ENCODE results near the gene NAALADL2.

NAALADL2 gene

DNA sequence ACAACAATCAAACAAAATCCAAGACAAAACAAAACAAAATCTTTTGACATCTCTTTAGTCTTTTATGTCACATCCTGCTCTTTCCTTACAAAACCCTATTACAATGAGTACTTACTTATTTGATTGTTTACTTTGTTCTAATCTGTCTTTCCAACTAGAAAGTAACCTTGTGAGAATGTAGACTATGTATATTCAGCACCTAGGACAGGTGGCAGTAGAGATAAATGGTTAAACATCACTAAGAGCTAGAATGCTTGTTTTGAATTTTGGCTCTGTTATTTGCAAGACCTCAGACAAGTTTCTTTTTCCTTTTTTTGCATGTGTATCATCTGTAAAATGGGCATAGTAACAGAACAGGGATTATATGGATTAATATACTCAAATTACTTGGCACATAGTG lies 33.1 kb upstream of the NAALADL2 start:
- no peak overlapping the region for H3K27ac ChIP-seq (ENCODE audit: low read length)
- no peaks in the 10 kb centered on the region for H3K9me3 ChIP-seq (ENCODE audit: insufficient read depth, low read length, severe bottlenecking)
- H3K27me3 ChIP-seq (ENCODE audit: insufficient read depth, low read length, poor library complexity): no peaks in the 10 kb centered on the region
- H4K20me1 ChIP-seq (ENCODE audit: insufficient read depth, low read length): no peaks in the 10 kb centered on the region
- DNase-seq (no peak), ATAC-seq (ENCODE audit: insufficient read depth, low read depth) (no peak)
- TF ChIP-seq, protein P1, sequence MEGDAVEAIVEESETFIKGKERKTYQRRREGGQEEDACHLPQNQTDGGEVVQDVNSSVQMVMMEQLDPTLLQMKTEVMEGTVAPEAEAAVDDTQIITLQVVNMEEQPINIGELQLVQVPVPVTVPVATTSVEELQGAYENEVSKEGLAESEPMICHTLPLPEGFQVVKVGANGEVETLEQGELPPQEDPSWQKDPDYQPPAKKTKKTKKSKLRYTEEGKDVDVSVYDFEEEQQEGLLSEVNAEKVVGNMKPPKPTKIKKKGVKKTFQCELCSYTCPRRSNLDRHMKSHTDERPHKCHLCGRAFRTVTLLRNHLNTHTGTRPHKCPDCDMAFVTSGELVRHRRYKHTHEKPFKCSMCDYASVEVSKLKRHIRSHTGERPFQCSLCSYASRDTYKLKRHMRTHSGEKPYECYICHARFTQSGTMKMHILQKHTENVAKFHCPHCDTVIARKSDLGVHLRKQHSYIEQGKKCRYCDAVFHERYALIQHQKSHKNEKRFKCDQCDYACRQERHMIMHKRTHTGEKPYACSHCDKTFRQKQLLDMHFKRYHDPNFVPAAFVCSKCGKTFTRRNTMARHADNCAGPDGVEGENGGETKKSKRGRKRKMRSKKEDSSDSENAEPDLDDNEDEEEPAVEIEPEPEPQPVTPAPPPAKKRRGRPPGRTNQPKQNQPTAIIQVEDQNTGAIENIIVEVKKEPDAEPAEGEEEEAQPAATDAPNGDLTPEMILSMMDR (IDR thresholded peaks at IDR 0.05; ENCODE audit: borderline replicate concordance, extremely low read depth, low read length, poor library complexity, severe bottlenecking): no peak
- no peak for TF ChIP-seq EZH2 (IDR thresholded peaks at IDR 0.05; ENCODE audit: borderline replicate concordance, low read depth, low read length, severe bottlenecking)
- no peaks in the 10 kb centered on the region for H3K79me2 ChIP-seq (ENCODE audit: insufficient read depth, low read length)
- no peaks in the 10 kb centered on the region for H3K36me3 ChIP-seq (ENCODE audit: insufficient read depth, low read length)
- H3K4me1 ChIP-seq (ENCODE audit: insufficient read depth, low read length): no peaks in the 10 kb centered on the region
- H2AFZ ChIP-seq (ENCODE audit: low read depth, low read length): no peak overlapping the region
- no peak overlapping the region for H3K9ac ChIP-seq (ENCODE audit: low read depth, low read length)
- H3K4me2 ChIP-seq (ENCODE audit: insufficient read depth, low read length): no peak overlapping the region
- no peak overlapping the region for H3K4me3 ChIP-seq (ENCODE audit: low read depth in 1 of 2, low read length in 2 of 2)

DNA sequence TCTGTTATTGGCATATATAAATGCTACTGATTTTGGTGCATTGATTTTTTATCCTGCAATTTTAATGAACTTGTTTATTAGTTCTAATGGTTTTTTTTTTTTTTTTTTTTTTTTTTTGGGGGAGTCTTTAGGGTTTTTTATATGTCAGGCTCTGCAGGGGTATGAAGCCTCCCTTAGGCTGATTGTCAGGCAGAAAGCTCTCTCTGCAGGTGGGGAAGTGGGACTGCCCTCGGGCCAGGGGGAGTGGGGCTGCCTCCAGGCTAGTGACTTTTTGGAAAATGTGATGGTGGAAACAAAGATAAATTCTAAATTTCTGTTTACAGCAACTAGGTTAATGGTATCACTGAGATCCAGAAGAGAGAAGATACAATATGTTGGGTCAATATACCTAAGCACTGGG lies 14.4 kb upstream of the NAALADL2 start:
- Histone ChIP-seq H3K79me2 (ENCODE audit: insufficient read depth, low read length) (no peaks in the 10 kb centered on the region), H3K4me2 (ENCODE audit: insufficient read depth, low read length) (no peak overlapping the region), H2AFZ (ENCODE audit: low read depth, low read length) (no peak overlapping the region), H3K4me3 (ENCODE audit: low read depth in 1 of 2, low read length in 2 of 2) (no peak overlapping the region), H3K36me3 (ENCODE audit: insufficient read depth, low read length) (no peaks in the 10 kb centered on the region), H3K27me3 (ENCODE audit: insufficient read depth, low read length, poor library complexity) (no peaks in the 10 kb centered on the region), H3K27ac (ENCODE audit: low read length) (no peak overlapping the region), H3K9ac (ENCODE audit: low read depth, low read length) (no peak overlapping the region), H4K20me1 (ENCODE audit: insufficient read depth, low read length) (no peaks in the 10 kb centered on the region), H3K9me3 (ENCODE audit: insufficient read depth, low read length, severe bottlenecking) (no peaks in the 10 kb centered on the region), H3K4me1 (ENCODE audit: insufficient read depth, low read length) (no peaks in the 10 kb centered on the region)
- no peak for DNase-seq
- TF ChIP-seq, protein P1 (IDR thresholded peaks at IDR 0.05; ENCODE audit: borderline replicate concordance, extremely low read depth, low read length, poor library complexity, severe bottlenecking): no peak
- TF ChIP-seq EZH2 (IDR thresholded peaks at IDR 0.05; ENCODE audit: borderline replicate concordance, low read depth, low read length, severe bottlenecking): no peak
- no peak for ATAC-seq (ENCODE audit: insufficient read depth, low read depth)

GRCh38 chr3:174846055-174846454 lies 13.1 kb upstream of the NAALADL2 start:
- Histone ChIP-seq H3K27ac (ENCODE audit: low read length) (no peak overlapping the region), H3K36me3 (ENCODE audit: insufficient read depth, low read length) (no peaks in the 10 kb centered on the region), H3K27me3 (ENCODE audit: insufficient read depth, low read length, poor library complexity) (no peaks in the 10 kb centered on the region), H4K20me1 (ENCODE audit: insufficient read depth, low read length) (no peaks in the 10 kb centered on the region), H3K9me3 (ENCODE audit: insufficient read depth, low read length, severe bottlenecking) (no peaks in the 10 kb centered on the region), H3K4me3 (ENCODE audit: low read depth in 1 of 2, low read length in 2 of 2) (no peak overlapping the region), H3K4me2 (ENCODE audit: insufficient read depth, low read length) (no peak overlapping the region), H3K79me2 (ENCODE audit: insufficient read depth, low read length) (no peaks in the 10 kb centered on the region), H3K9ac (ENCODE audit: low read depth, low read length) (no peak overlapping the region), H3K4me1 (ENCODE audit: insufficient read depth, low read length) (no peaks in the 10 kb centered on the region), H2AFZ (ENCODE audit: low read depth, low read length) (no peak overlapping the region)
- no peak for ATAC-seq (ENCODE audit: insufficient read depth, low read depth)
- TF ChIP-seq, protein P1 (IDR thresholded peaks at IDR 0.05; ENCODE audit: borderline replicate concordance, extremely low read depth, low read length, poor library complexity, severe bottlenecking): no peak
- TF ChIP-seq EZH2 (IDR thresholded peaks at IDR 0.05; ENCODE audit: borderline replicate concordance, low read depth, low read length, severe bottlenecking): no peak
- DNase-seq: no peak

DNA sequence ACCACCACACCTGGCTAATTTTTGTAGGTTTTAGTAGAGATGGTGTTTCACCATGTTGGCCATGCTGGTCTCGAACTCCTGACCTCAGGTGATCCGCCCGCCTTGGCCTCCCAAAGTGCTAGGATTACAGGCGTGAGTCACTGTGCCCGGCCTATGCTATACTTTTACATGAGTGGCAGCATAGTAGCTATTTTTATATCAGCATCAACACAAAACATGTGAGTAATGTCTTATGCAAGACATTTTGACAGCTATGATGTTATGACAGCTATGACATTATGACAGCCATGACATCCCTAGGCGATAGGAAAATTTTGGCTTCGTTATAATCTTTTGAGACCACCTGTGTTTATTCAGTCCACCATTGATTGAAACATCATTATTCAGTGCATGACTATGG lies 4.1 kb upstream of the NAALADL2 start:
- no peak overlapping the region for H3K4me2 ChIP-seq (ENCODE audit: insufficient read depth, low read length)

More for the DNA sequence above, 4.1 kb upstream of the NAALADL2 start:
- H3K9ac ChIP-seq (ENCODE audit: low read depth, low read length): no peak overlapping the region
- no peak for DNase-seq
- no peaks in the 10 kb centered on the region for H3K9me3 ChIP-seq (ENCODE audit: insufficient read depth, low read length, severe bottlenecking)
- no peaks in the 10 kb centered on the region for H3K4me1 ChIP-seq (ENCODE audit: insufficient read depth, low read length)
- ATAC-seq (ENCODE audit: insufficient read depth, low read depth): no peak
- no peaks in the 10 kb centered on the region for H3K36me3 ChIP-seq (ENCODE audit: insufficient read depth, low read length)
- no peak overlapping the region for H3K4me3 ChIP-seq (ENCODE audit: low read depth in 1 of 2, low read length in 2 of 2)
- no peaks in the 10 kb centered on the region for H4K20me1 ChIP-seq (ENCODE audit: insufficient read depth, low read length)
- no peaks in the 10 kb centered on the region for H3K27me3 ChIP-seq (ENCODE audit: insufficient read depth, low read length, poor library complexity)
- no peaks in the 10 kb centered on the region for H3K79me2 ChIP-seq (ENCODE audit: insufficient read depth, low read length)
- TF ChIP-seq, protein P1 (IDR thresholded peaks at IDR 0.05; ENCODE audit: borderline replicate concordance, extremely low read depth, low read length, poor library complexity, severe bottlenecking): no peak
- TF ChIP-seq EZH2 (IDR thresholded peaks at IDR 0.05; ENCODE audit: borderline replicate concordance, low read depth, low read length, severe bottlenecking): no peak
- no peak overlapping the region for H3K27ac ChIP-seq (ENCODE audit: low read length)
- no peak overlapping the region for H2AFZ ChIP-seq (ENCODE audit: low read depth, low read length)

All from DND-41 (cell line).